ENCODE data around the gene PRC1.

DNA sequence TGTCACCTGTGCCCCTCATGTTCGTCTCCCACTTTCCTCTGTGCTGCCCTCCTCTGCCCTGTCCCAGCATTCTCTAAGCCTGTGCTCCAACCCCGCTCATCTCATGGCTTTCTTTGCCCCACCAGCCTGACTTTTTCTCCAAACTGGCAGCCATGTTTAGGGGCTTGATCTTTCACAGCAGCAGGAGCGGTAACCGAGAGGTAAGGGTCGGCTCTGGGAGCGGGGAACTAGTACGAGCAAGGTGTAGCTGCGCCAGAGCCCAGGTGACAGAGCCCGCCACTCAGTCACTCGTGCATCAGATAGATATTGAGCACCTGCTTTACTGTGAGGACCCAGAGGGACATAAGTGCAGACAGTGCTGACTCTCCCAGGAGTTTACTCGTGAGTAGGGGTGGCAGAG lies 77.9 kb downstream of the PRC1 start:
- TF ChIP-seq, protein P1, sequence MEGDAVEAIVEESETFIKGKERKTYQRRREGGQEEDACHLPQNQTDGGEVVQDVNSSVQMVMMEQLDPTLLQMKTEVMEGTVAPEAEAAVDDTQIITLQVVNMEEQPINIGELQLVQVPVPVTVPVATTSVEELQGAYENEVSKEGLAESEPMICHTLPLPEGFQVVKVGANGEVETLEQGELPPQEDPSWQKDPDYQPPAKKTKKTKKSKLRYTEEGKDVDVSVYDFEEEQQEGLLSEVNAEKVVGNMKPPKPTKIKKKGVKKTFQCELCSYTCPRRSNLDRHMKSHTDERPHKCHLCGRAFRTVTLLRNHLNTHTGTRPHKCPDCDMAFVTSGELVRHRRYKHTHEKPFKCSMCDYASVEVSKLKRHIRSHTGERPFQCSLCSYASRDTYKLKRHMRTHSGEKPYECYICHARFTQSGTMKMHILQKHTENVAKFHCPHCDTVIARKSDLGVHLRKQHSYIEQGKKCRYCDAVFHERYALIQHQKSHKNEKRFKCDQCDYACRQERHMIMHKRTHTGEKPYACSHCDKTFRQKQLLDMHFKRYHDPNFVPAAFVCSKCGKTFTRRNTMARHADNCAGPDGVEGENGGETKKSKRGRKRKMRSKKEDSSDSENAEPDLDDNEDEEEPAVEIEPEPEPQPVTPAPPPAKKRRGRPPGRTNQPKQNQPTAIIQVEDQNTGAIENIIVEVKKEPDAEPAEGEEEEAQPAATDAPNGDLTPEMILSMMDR (IDR thresholded peaks at IDR 0.05) = no peak
- TF ChIP-seq POLR2A (IDR thresholded peaks at IDR 0.05) = no peak

All from sigmoid colon (tissue), 3 donors.